GM19395 (cell line): Measurements from ENCODE around the gene PCGF2.
"Not testable (repeated sequence)": the region's sequence is repeated elsewhere in the genome, so short reads cannot be mapped to it uniquely, and the experiment has no call there.

ENCODE experiments used
- ATAC-seq: cut with Tn5 transposase; IDR thresholded peaks from one replicate; pipeline ENCODE4 v1.9.1; 2021; ENCODE audit warnings: mild to moderate bottlenecking, moderate library complexity; ENCODE audit not compliant: unreplicated experiment

Gene PCGF2

DNA sequence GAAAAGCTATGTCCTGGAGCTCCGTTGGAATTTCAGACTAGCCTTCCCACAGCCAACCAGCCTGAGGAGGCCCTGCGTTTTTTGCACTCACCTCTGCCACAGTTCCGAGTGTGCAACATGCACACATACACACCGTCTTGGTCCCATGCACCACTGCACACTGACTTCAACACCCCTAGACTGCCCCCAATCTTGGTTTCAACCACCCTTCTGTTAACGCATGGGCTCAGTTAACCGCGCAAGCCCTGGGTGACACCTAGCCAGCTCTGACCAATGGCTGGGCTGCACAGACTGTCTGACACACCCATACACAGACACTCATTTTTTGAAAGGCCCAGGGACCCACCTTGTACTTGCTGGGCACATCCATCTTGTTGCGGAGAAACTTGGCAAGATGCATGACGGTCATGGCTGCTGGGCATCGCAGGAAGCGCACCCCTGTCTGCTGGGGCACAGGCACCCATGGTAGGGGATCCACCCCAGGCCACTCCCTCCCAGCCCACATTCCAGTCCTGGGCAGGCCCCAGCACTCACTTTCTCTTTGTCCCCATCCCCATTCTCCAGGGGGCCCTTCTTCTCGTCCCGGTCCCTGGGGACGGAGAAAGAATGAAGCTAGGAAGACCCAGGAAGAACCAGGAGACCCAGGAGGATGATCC lies 10.0 kb downstream of the PCGF2 start:
- no peak for ATAC-seq

DNA sequence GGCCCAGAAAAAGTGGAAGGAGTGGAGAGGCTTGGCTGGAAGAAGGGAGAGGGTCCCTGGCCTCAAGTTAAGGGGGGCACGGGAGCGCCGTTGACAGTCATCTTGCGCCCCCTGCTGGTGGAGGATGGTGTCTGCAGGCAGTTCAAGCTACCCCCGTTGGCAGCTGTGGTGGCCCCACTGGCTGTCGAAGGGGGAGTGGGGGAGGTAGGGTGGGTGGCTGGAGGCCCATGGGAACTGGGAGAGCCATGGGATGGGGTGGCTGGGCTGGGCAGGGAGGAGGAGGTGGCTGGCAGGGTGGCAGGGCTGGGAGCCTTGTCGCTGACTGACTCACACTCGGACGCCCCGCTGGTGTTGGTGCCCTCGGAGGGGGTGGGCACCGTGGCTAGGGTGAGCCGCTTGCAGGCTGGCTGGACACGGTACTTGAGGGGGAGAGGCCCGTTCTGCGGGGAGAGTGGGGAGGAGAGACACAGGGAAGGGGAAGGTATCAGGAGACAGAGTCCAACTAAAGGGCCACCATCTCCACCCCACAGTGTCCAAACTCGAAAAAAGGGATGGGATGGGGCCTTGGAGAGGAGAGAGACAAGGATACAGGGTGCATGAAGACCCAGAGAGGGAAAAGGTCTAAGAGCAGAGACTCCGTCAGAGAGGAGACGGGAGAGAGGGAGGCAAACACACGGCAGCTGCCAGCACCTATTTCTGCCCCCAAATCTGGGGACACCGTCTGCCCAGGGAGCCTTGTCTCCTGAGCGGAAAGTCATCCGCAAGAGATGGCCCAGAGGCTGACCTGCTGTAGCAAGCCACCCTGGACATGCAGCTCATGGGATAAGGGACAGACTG lies 12.8 kb downstream of the PCGF2 start:
- ATAC-seq, result no peak

DNA sequence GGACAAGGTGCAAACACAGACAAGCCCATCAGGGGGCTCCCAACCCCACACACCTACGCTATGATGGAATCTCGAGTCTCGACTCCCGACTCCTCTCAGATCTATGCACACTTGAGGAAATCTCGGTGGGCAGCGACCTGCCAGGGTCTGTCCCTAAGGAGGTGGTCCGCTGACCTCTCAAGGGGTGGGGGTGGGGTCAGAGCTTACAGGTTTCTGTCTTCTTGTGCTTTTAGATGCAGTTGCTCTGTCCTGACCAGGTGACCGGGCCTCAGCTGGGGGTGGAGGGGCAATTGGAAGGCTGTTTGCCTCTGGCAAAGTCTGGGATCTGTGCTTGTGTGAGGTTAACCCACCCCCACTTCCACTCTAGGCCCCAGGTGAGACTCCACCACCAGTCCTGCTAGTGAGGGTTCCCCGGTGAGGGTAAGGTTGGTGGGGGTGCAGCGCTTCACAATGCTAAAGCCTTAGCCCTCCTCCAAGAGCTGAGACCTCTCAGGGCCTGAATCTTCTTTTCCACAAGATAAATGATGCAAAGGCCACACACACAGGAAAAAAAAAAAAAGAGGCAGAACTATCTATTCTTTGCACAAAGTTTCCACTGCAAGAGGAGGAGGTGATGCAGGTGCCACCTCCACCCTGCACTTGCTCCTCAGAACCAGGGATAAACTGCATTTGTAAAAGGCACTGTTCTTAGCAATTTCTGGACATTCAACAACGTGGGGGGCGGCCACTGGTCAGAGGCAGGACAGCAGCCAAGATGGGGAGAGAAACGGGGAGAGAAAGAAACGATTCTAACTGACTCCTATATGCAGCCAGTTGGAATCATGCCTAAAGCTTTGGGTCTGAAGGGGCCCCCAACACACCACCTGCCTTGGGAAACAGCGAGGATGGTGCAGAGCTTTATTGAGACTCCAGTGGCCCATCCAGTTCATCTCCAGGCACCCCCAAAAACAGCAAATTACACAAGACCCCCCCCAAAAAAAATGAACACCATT lies 13.9 kb downstream of the PCGF2 start:
- no peak for ATAC-seq

DNA sequence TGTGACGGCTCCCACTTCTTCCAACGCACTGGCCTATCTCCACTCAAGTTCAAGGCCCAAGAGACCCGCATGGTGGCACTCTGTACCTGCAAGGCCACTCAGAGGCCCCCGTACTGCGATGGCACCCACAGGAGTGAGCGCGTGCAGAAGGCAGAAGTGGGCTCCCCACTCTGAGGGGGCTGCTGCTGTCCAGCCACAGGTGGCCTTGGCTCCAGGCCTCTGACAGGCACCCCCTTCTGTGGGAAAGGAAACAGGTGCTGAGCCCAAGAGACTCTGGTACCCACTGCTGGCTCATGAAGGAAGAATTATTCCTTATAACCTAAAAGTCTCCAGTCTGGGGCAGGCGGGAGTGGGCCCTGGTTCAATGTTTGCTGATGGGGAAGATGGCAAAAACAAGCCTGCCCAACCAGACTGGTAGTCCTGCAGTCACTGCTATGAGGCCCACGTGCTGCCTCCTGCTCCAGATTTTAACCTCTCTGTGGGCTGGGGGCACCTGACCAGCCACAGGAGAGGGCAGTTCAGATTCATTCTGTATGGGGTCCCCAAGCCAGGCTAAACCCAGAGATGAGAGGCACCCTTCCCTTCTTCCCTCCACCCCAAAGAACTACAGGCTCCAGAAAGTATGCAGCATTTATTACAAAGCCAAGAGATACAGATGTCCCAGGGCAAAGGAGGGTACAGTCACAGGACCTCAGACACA lies 14.7 kb downstream of the PCGF2 start:
- no peak for ATAC-seq

- no peak for ATAC-seq
Measured at GRCh38 chr17:38732376-38733281, 15.5 kb downstream of the PCGF2 start.

DNA sequence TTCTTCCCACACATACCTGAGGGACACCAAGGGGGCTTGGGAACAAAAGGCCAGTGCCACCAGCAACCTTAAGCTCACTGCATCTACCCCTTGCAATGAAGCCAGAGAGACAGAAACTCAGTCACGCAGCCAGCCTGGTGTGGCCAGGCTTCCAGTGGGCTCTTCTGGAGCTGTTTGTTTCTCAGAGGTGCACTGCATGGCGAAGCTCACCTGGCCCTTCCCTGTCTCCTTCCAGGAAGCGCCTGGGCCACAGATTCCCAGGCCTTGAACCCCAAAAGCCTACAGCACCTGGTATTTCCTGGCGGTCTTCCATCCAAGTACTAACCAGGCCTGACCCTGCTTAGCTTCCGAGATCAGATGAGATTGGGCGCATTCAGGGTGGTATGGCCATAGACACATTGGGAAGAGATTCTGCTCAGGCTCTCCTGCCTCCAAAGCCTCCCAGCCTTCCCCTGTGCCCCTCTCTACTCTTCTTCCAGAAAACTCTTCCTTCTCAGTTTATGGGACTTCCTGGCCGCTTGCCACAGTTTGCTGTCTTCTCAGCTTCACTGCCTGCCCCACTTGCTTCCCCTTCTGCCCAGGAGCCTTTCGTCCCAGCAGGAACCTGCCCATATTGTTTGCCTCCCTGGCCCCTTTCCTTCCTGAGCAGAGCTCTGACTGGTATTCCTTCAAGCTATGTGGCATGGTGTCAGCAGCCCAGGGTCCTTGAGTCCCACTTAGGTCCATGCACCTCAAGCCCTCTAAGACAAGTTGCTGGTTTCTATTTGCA lies 16.4 kb downstream of the PCGF2 start:
- ATAC-seq, result no peak

GRCh38 chr17:38730526-38731379 lies 17.4 kb downstream of the PCGF2 start:
- no peak for ATAC-seq

DNA sequence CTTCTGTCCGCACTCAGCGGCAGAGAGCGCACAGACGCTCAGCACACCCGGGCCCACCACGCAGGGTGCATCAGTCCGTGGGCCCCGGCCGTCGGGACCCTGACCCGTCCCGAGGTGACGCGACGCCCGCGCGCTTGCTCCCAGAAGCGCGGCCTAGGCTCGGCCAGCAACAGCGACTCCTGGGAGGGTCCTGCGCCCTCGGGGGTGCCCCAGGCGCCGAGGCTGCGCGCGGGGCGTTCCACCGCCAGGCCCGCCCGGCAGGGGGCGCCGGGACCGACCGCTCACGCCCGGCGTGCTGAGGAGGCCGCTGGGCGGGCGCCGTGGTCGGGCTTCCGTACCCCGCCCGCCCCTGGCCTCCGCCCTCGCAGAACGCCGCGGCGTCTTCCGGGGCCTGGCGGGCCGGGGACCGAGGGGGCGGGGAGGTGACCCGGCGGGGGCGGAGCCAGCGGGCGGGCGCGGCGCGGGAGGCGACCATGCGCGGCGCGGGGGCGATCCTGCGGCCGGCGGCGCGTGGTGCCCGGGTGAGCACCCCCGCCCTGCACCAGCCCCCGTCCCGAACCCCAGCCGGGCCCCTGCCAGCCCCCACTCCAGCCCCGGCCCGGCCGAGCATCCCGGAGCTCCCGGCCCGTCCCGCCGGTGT lies 18.1 kb downstream of the PCGF2 start, which contains the start of gene CISD3:
TSS of gene CISD3 (plus strand) at position 456 of the 640 bp plus-strand sequence. CDS start at position 474, 18 bp downstream.
- no peak for ATAC-seq

GRCh38 chr17:38729368-38729885 lies 18.7 kb downstream of the PCGF2 start:
- ATAC-seq, result no peak

DNA sequence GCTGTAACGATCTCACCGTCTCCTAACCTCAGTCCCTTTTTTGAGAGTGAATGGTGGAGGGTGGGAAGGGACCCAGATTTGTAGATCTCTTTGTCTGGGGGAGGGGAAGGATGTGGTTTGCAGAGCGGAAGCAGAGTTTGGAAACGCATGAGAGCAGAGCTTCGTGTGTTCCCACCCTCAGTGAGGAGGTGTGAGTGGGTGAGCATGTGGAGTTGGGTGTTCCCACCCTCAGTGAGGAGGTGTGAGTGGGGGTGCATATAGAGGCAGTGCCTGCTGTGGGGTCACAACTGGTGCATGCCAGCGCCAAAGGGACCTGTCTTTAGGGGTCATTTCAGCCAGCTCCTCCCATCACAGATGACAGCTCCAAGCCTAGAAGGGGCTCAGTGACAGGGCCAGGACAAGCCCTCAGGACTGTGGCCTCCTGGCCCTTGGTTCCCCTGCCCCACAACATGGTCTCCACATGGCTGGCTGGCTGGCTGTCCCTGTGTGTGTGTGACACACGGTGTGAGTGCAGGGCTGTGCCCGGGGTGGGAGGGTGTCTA lies 19.8 kb downstream of the PCGF2 start:
- ATAC-seq, result no peak

DNA sequence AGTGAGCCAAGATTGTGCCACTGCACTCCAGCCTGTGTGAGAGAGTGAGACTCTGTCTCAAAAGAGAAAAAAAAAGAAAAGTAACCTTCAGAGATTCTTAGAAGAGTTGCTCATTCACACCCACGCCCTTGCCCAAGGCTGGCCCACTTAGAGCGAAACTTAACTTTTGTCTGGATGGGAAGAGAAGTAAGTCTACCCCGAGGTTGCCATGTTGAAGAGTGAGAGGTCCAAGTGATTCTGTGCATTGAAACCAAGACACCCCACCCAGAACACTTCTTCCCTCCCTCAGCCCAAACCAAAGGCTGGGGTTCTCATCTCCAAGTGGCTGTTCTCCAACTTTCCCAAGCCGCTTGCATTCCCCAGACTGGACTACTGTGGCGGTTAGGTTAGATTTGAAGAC lies 20.4 kb downstream of the PCGF2 start:
- ATAC-seq, result no peak

GRCh38 chr17:38726145-38726544 lies 22.0 kb downstream of the PCGF2 start:
- not testable (repeated sequence) for ATAC-seq

- ATAC-seq, result no peak
Measured at GRCh38 chr17:38725066-38725465, 23.1 kb downstream of the PCGF2 start.

GRCh38 chr17:38724337-38724988 lies 23.7 kb downstream of the PCGF2 start:
- no peak for ATAC-seq

GRCh38 chr17:38721802-38722201 lies 26.3 kb downstream of the PCGF2 start:
- ATAC-seq, result no peak

- no peak for ATAC-seq
Measured at GRCh38 chr17:38720941-38721340, 27.2 kb downstream of the PCGF2 start.
